ENCODE measurements around the gene NOTUM. TPM values are rescaled to one million over a fixed set of nuclear protein-coding genes. Genes with fewer than 3 reads are reported as not detected.

The NOTUM gene
- total RNA-seq, 2 experiments from 2014 or later: 0.88 to 4.4 TPM

DNA sequence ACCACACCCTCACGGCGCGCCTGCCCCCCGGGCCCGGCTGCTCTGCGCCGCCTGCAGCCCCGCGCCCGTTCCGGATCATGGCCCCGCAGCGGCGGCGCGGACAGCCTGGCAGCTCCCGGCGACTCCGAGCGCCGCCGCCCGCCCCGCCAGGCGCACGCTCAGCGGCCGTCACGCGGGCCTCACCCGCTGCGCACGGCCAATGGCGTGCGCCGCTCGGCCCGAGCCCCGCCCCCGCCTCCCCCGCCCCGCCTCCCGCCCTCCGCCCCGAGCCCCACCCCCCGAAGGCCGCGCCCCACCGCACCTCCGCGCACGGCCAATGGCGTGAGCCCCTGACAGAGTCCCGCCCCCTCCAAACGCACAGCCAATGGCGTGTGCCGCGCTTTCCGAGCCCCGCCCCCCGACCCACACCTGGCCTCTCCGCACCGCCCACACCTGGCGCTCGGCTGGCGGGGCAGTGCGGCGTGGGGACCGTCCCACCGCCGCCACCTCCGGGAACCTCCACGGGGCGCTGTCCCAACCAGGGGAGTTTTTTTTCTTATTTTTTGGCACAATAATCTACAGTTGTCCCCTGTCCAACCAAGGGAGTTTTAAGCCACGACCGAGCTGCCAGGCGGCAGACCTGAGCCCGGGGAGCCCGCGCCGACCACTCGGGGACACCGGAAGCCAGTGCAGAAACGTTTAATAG, 49.6 kb downstream of the NOTUM start, which contains the start of gene PCYT2:
PCYT2 (minus strand) TSS at position 123 of the 685 bp plus-strand sequence; CDS start at position 79, 44 bp downstream.
- intact Hi-C loops (cut with micrococcal nuclease; ENCODE audit: unreplicated experiment): loop anchor here (1.0 kb wide), 2 partner anchors 20 to 42 kb away; partner anchors contain the start of genes ALYREF and ANAPC11
- peaks cover 70% of the 10 kb centered on the region for H3K36me3 ChIP-seq (ENCODE audit: insufficient read depth, low read length)

GRCh38 chr17:81910840-81911276, 50.1 kb downstream of the NOTUM start:
- CTCF ChIA-PET (ENCODE audit: unreplicated experiment): no interaction called here
- intact Hi-C loops (cut with micrococcal nuclease; ENCODE audit: unreplicated experiment): loop anchor here (1.0 kb wide), 2 partner anchors 20 to 42 kb away; partner anchors contain the start of genes ALYREF and ANAPC11
- no peaks in the 10 kb centered on the region for H3K9me2 ChIP-seq (ENCODE audit: insufficient read depth, low read length)
- no peak for TF ChIP-seq CTCF (conservative IDR thresholded peaks at IDR 0.05; ENCODE audit: low read length)
- no peak for TF ChIP-seq EZH2phosphoT487 (IDR thresholded peaks at IDR 0.05; ENCODE audit: borderline replicate concordance, low read depth, low read length)
- peak overlapping the region; percentile 79 for H3K4me2 ChIP-seq (ENCODE audit: low read length)
- no peaks in the 10 kb centered on the region for H3K9me3 ChIP-seq (ENCODE audit: low read length)
- no peaks in the 10 kb centered on the region; the same call in 1 of the 2 replicates for H4K20me1 ChIP-seq (ENCODE audit: insufficient read depth, low read length)
- BruUV-seq (replicated peaks): no TSS peak
- peak overlapping the region; percentile 1; the same call in 1 of the 2 replicates for H2AFZ ChIP-seq (ENCODE audit: low read length)
- POLR2A ChIA-PET: interaction anchor here (0.5 kb wide), 1 partner anchor 18 kb away, joined by 3 read pairs; no protein-coding TSS in a partner anchor
- peaks cover 71% of the 10 kb centered on the region for H3K36me3 ChIP-seq (ENCODE audit: insufficient read depth, low read length)
- H3K4me1 ChIP-seq (ENCODE audit: insufficient read depth, low read length, poor library complexity, severe bottlenecking): peaks cover 15% of the 10 kb centered on the region
- no peak for DNase-seq (ENCODE audit: low spot score)
- H3K27ac ChIP-seq (ENCODE audit: low read depth, low read length, poor library complexity, severe bottlenecking): peak overlapping the region; percentile 22
- H3K4me3 ChIP-seq (ENCODE audit: low read depth, low read length, poor library complexity, severe bottlenecking): peak overlapping the region; percentile 85
- peaks cover 5% of the 10 kb centered on the region; the same call in 1 of the 2 replicates for H3K79me2 ChIP-seq (ENCODE audit: insufficient read depth, low read depth, low read length)

More for the DNA sequence above, 49.6 kb downstream of the NOTUM start, which contains the start of gene PCYT2:
- Histone ChIP-seq H3K4me1 (ENCODE audit: insufficient read depth, low read length, poor library complexity, severe bottlenecking) (peaks cover 15% of the 10 kb centered on the region), H3K27ac (ENCODE audit: low read depth, low read length, poor library complexity, severe bottlenecking) (peak within 1 kb of the TSS; percentile 22), H2AFZ (ENCODE audit: low read length) (peak within 1 kb of the TSS; percentile 1; the same call in 1 of the 2 replicates), H3K79me2 (ENCODE audit: insufficient read depth, low read depth, low read length) (peaks cover 5% of the 10 kb centered on the region; the same call in 1 of the 2 replicates), H3K4me2 (ENCODE audit: low read length) (peak within 1 kb of the TSS; percentile 79), H3K9me2 (ENCODE audit: insufficient read depth, low read length) (no peaks in the 10 kb centered on the region), H3K9me3 (ENCODE audit: low read length) (no peaks in the 10 kb centered on the region), H4K20me1 (ENCODE audit: insufficient read depth, low read length) (no peaks in the 10 kb centered on the region; the same call in 1 of the 2 replicates), H3K4me3 (ENCODE audit: low read depth, low read length, poor library complexity, severe bottlenecking) (peak within 1 kb of the TSS; percentile 85)
- peak; percentile 98 for DNase-seq (ENCODE audit: low spot score)
- TF ChIP-seq EZH2phosphoT487 (IDR thresholded peaks at IDR 0.05; ENCODE audit: borderline replicate concordance, low read depth, low read length) (no peak), CTCF (conservative IDR thresholded peaks at IDR 0.05; ENCODE audit: low read length) (peak; percentile 62)
- CTCF ChIA-PET (ENCODE audit: unreplicated experiment): no interaction called here
- no TSS peak for BruUV-seq (replicated peaks)
- POLR2A ChIA-PET: interaction anchor here (0.5 kb wide), 1 partner anchor 19 kb away, joined by 3 read pairs; no protein-coding TSS in a partner anchor
